Stimulated activated CD8-positive, alpha-beta memory T cell treated with anti-CD3 and anti-CD28 coated beads, Interleukin-4, amount 100 ng/mL, for 4 hours (primary cell): ENCODE results near the gene CPSF7.

ENCODE experiments used
- DNase-seq, 2 donors: peaks; one replicate each; pipeline ENCODE4 v3.0.0-alpha.2; 2020; ENCODE audit warnings: low read depth in 2 of 2, low spot score in 1 of 2

Gene CPSF7

GRCh38 chr11:61357233-61357893 is 72.4 kb downstream of the CPSF7 start:
- no peak for DNase-seq

- no peak for DNase-seq
Observed at GRCh38 chr11:61356706-61357105, 73.1 kb downstream of the CPSF7 start.

GRCh38 chr11:61354208-61354607 is 75.6 kb downstream of the CPSF7 start:
- DNase-seq, result no peak

- no peak for DNase-seq
Observed at GRCh38 chr11:61353131-61354067, 76.4 kb downstream of the CPSF7 start.
